AG08395 (cell line): ENCODE measurements around the gene CSN1S1.
"Not testable (repeated sequence)": the region's sequence is repeated elsewhere in the genome, so short reads cannot be mapped to it uniquely, and the experiment has no call there.

Source experiments
- DNase-seq: peaks from one replicate; pipeline ENCODE4 v3.0.0; 2012; ENCODE audit warnings: mixed read lengths, low spot score

CSN1S1 gene

GRCh38 chr4:69930768-69931167 is at the start of gene CSN1S1:
CSN1S1 (plus strand) TSS chr4:69931068; CDS start chr4:69932556, 1,488 bp downstream.
- no peak for DNase-seq

- peak; percentile 43 for DNase-seq
Measured at GRCh38 chr4:69881173-69881773, 49.6 kb upstream of the CSN1S1 start.

- DNase-seq: no peak
Measured at GRCh38 chr4:69882150-69882549, 48.7 kb upstream of the CSN1S1 start.

- no peak for DNase-seq
Measured at GRCh38 chr4:69888336-69888735, 42.5 kb upstream of the CSN1S1 start.

GRCh38 chr4:69894186-69894585 is 36.7 kb upstream of the CSN1S1 start:
- DNase-seq: no peak

- no peak for DNase-seq
Measured at GRCh38 chr4:69894721-69895120, 36.1 kb upstream of the CSN1S1 start.

- no peak for DNase-seq
Measured at GRCh38 chr4:69896530-69897116, 34.2 kb upstream of the CSN1S1 start.

- DNase-seq: no peak
Measured at GRCh38 chr4:69907151-69907550, 23.7 kb upstream of the CSN1S1 start.

- no peak for DNase-seq
Measured at GRCh38 chr4:69909195-69909594, 21.7 kb upstream of the CSN1S1 start.

GRCh38 chr4:69910016-69910782 is 20.7 kb upstream of the CSN1S1 start:
- no peak for DNase-seq

GRCh38 chr4:69920874-69921273 is 10.0 kb upstream of the CSN1S1 start:
- no peak for DNase-seq

GRCh38 chr4:69923782-69924410 is 7.0 kb upstream of the CSN1S1 start:
- not testable (repeated sequence) for DNase-seq

- no peak for DNase-seq
Measured at GRCh38 chr4:69934150-69934549, 3.3 kb downstream of the CSN1S1 start.

- no peak for DNase-seq
Measured at GRCh38 chr4:69936566-69936965, 5.7 kb downstream of the CSN1S1 start.

- DNase-seq: no peak
Measured at GRCh38 chr4:69951602-69952001, 20.7 kb downstream of the CSN1S1 start.

- DNase-seq: no peak
Measured at GRCh38 chr4:69957209-69957608, 26.3 kb downstream of the CSN1S1 start.

GRCh38 chr4:69965628-69966027 is 34.8 kb downstream of the CSN1S1 start, which contains the start of gene CSN2:
CSN2 (minus strand) TSS chr4:69965728; CDS start chr4:69960995, 4,733 bp downstream.
- DNase-seq: no peak

- no peak for DNase-seq
Measured at GRCh38 chr4:69970071-69970470, 39.2 kb downstream of the CSN1S1 start.

- DNase-seq: no peak
Measured at GRCh38 chr4:69974631-69975030, 43.8 kb downstream of the CSN1S1 start.

- DNase-seq: no peak
Measured at GRCh38 chr4:69977582-69977981, 46.7 kb downstream of the CSN1S1 start.

GRCh38 chr4:69984030-69984443 is 53.2 kb downstream of the CSN1S1 start:
- DNase-seq: no peak

- no peak for DNase-seq
Measured at GRCh38 chr4:69986663-69987062, 55.8 kb downstream of the CSN1S1 start.

GRCh38 chr4:69991016-69991415 is 60.1 kb downstream of the CSN1S1 start:
- no peak for DNase-seq
